Stimulated activated CD4-positive, alpha-beta T cell treated with anti-CD3 and anti-CD28 coated beads, Interleukin-2, amount 100 ng/mL, for 48 hours (primary cell): ENCODE results near the gene URM1.
"Not testable (repeated sequence)": the region's sequence is repeated elsewhere in the genome, so short reads cannot be mapped to it uniquely, and the experiment has no call there.

Experiments used
- DNase-seq, 2 donors: peaks; one replicate each; pipeline ENCODE4 v3.0.0-alpha.2; 2020

URM1 gene

GRCh38 chr9:128370752-128371629, at the start of gene URM1:
Gene URM1 (plus strand): TSS chr9:128371374. CDS start chr9:128371381, 7 bp downstream.
- peak; percentile 92 to 93 for DNase-seq

- no peak for DNase-seq
Measured at GRCh38 chr9:128321879-128322403, 49.2 kb upstream of the URM1 start.

- peak; percentile 88 to 90 for DNase-seq
Measured at GRCh38 chr9:128322404-128323211, 48.6 kb upstream of the URM1 start, which contains the start of the genes COQ4 and TRUB2. Gene COQ4 (plus strand): TSS chr9:128322839. CDS start chr9:128322859, 20 bp downstream. Gene TRUB2 (minus strand): TSS chr9:128322447. CDS start chr9:128322408, 39 bp downstream.

GRCh38 chr9:128323212-128323730, 47.9 kb upstream of the URM1 start:
- no peak for DNase-seq

- no peak for DNase-seq
Measured at GRCh38 chr9:128323791-128324190, 47.4 kb upstream of the URM1 start.

GRCh38 chr9:128324401-128324800, 46.8 kb upstream of the URM1 start:
- DNase-seq, result no peak

GRCh38 chr9:128325629-128326028, 45.5 kb upstream of the URM1 start:
- no peak for DNase-seq

- DNase-seq, result no peak
Measured at GRCh38 chr9:128333451-128333869, 37.7 kb upstream of the URM1 start.

- DNase-seq, result no peak
Measured at GRCh38 chr9:128335161-128335560, 36.0 kb upstream of the URM1 start.

- no peak for DNase-seq
Measured at GRCh38 chr9:128335914-128336313, 35.3 kb upstream of the URM1 start.

- DNase-seq, result no peak
Measured at GRCh38 chr9:128337936-128338335, 33.2 kb upstream of the URM1 start.

GRCh38 chr9:128338852-128339614, 32.1 kb upstream of the URM1 start:
- DNase-seq, result not testable (repeated sequence)

- DNase-seq, result peak; percentile 69 to 71
Measured at GRCh38 chr9:128339761-128340690, 31.1 kb upstream of the URM1 start, which contains the start of gene SLC27A4. Gene SLC27A4 (plus strand): TSS chr9:128340527. CDS start chr9:128343133, 2,606 bp downstream.

- DNase-seq, result no peak
Measured at GRCh38 chr9:128340691-128341434, 30.3 kb upstream of the URM1 start.

- DNase-seq, result peak; percentile 63 to 65
Measured at GRCh38 chr9:128341435-128341849, 29.7 kb upstream of the URM1 start.

GRCh38 chr9:128342971-128343680, 28.0 kb upstream of the URM1 start:
- DNase-seq, result no peak

GRCh38 chr9:128343855-128344254, 27.3 kb upstream of the URM1 start:
- no peak for DNase-seq

- no peak for DNase-seq
Measured at GRCh38 chr9:128344931-128345605, 26.1 kb upstream of the URM1 start.

GRCh38 chr9:128349125-128349524, 22.0 kb upstream of the URM1 start:
- no peak for DNase-seq
